ENCODE results near the gene PI4K2A.
"Not testable (repeated sequence)": the region's sequence is repeated elsewhere in the genome, so short reads cannot be mapped to it uniquely, and the experiment has no call there.

The PI4K2A gene

GRCh38 chr10:97673736-97674525 lies 33.5 kb downstream of the PI4K2A start:
- Histone ChIP-seq H3K4me3 (ENCODE audit: low read length) (no peak overlapping the region), H3K27ac (ENCODE audit: low read length) (no peak overlapping the region), H3K36me3 (ENCODE audit: control insufficient read depth, insufficient read depth, low read length) (peaks cover 24% of the 10 kb centered on the region), H3K4me1 (ENCODE audit: control insufficient read depth, insufficient read depth, low read length) (no peaks in the 10 kb centered on the region), H3K9me3 (ENCODE audit: control insufficient read depth, insufficient read depth, low read length) (no peaks in the 10 kb centered on the region), H3K27me3 (ENCODE audit: control insufficient read depth, insufficient read depth, low read length) (no peaks in the 10 kb centered on the region)
- no peak for DNase-seq (ENCODE audit: low read depth, low spot score)
- no CpG with 5 or more reads among the region's 8 CpGs for WGBS (ENCODE audit: insufficient coverage, insufficient read length)

DNA sequence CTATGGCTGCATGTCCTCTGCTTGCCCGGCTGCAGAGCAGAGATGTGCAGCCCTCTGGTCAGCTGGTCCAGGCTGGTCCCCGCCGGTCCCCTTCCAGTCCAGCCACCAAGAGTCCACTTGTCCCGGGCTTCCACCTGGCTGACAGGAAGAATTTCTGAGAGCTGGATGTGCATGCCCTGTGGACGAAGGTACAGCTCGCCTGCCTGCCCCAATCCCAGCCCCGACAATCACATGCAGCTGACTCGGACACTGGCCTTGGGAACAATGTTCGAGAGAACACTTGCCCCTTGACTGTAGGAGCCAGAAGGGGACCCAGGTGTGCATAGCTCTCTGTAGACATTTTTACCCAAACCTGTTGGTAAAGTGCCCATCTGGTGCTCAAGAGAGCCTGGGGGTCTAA lies 34.8 kb downstream of the PI4K2A start:
- Histone ChIP-seq H3K27ac (ENCODE audit: low read length) (no peak overlapping the region), H3K36me3 (ENCODE audit: control insufficient read depth, insufficient read depth, low read length) (peaks cover 24% of the 10 kb centered on the region)
- WGBS (ENCODE audit: insufficient coverage, insufficient read length) = no CpG with 5 or more reads among the region's 9 CpGs

DNA sequence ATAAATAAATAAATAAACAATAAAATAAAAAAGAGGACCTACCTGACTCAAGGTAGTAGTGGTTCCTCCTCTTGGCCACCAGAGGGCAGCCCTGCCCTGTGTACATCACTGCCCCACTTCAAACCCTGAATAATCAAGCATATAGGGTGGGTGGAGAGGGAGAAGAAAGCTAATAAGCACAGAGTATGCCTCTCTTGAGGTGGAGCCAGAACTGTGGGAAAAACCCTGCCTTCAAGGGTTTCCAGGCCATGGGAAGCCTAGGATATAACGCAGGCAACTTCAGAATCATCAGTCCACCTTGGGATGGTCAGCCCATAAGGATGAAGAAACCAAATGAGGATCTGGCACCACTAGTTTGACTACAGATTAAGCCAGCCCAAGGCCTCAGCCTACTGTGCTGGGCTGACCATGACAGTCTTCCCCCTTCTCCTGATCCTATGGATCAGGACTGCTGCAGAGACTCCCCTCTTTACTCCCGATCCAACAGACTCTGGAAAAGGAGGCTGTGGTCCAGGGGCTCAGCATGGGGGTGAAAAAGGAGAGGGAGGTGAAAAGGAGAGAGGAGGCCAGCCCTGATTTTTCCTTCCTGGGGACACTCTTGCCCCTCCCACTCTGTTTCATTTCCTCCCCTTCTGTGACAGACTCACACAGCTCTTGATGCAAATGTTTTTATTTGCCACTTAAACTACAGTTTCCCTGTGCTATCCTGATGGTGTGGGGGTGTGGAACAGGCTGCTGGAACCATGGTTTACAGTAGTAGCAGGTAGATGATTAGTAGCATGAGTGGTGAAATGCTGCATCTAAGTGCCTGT lies 36.5 kb downstream of the PI4K2A start:
- Histone ChIP-seq H3K36me3 (ENCODE audit: control insufficient read depth, insufficient read depth, low read length) (peaks cover 24% of the 10 kb centered on the region), H3K4me1 (ENCODE audit: control insufficient read depth, insufficient read depth, low read length) (no peaks in the 10 kb centered on the region), H3K27me3 (ENCODE audit: control insufficient read depth, insufficient read depth, low read length) (no peaks in the 10 kb centered on the region), H3K27ac (ENCODE audit: low read length) (no peak overlapping the region), H3K9me3 (ENCODE audit: control insufficient read depth, insufficient read depth, low read length) (no peaks in the 10 kb centered on the region), H3K4me3 (ENCODE audit: low read length) (no peak overlapping the region)
- WGBS (ENCODE audit: insufficient coverage, insufficient read length) = no CpG with 5 or more reads among the region's 2 CpGs
- DNase-seq (ENCODE audit: low read depth, low spot score) = no peak

More for the DNA sequence above, 34.8 kb downstream of the PI4K2A start:
- H3K27me3 ChIP-seq (ENCODE audit: control insufficient read depth, insufficient read depth, low read length) = no peaks in the 10 kb centered on the region
- H3K4me1 ChIP-seq (ENCODE audit: control insufficient read depth, insufficient read depth, low read length) = no peaks in the 10 kb centered on the region
- H3K9me3 ChIP-seq (ENCODE audit: control insufficient read depth, insufficient read depth, low read length) = no peaks in the 10 kb centered on the region
- no peak for DNase-seq (ENCODE audit: low read depth, low spot score)
- H3K4me3 ChIP-seq (ENCODE audit: low read length) = no peak overlapping the region

GRCh38 chr10:97679594-97679993 lies 39.1 kb downstream of the PI4K2A start:
- H3K9me3 ChIP-seq (ENCODE audit: control insufficient read depth, insufficient read depth, low read length) = no peaks in the 10 kb centered on the region
- no peaks in the 10 kb centered on the region for H3K4me1 ChIP-seq (ENCODE audit: control insufficient read depth, insufficient read depth, low read length)
- H3K4me3 ChIP-seq (ENCODE audit: low read length) = no peak overlapping the region; the same call in 1 of the 2 replicates
- H3K27ac ChIP-seq (ENCODE audit: low read length) = no peak overlapping the region
- peaks cover 15% of the 10 kb centered on the region; the same call in 1 of the 2 replicates for H3K36me3 ChIP-seq (ENCODE audit: control insufficient read depth, insufficient read depth, low read length)
- no peak for DNase-seq (ENCODE audit: low read depth, low spot score)
- WGBS (ENCODE audit: insufficient coverage, insufficient read length) = no CpG with 5 or more reads among the region's 16 CpGs
- no peaks in the 10 kb centered on the region for H3K27me3 ChIP-seq (ENCODE audit: control insufficient read depth, insufficient read depth, low read length)

DNA sequence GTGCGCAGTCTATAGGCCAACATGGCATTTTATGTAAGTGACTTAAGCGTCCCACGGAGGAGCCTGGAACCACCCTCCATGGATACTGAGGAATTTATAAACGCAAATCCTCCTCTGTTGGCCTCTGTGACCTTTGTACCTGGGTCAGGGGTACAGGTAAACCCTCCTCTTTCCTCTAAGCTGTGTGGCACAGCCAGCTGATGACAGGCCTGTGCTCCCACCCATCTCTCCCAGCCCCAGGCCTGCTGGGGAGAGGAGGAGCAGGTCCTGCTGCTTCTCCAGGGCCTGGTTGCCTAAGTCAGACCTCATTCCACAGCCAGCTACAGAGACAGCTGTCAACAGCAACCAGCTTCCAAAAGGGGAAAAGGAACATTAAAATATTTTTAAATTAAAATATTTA lies 41.6 kb downstream of the PI4K2A start:
- no peak for DNase-seq (ENCODE audit: low read depth, low spot score)
- no peaks in the 10 kb centered on the region for H3K27me3 ChIP-seq (ENCODE audit: control insufficient read depth, insufficient read depth, low read length)
- no CpG with 5 or more reads among the region's 4 CpGs for WGBS (ENCODE audit: insufficient coverage, insufficient read length)
- peaks cover 5% of the 10 kb centered on the region; the same call in 1 of the 2 replicates for H3K36me3 ChIP-seq (ENCODE audit: control insufficient read depth, insufficient read depth, low read length)
- H3K4me1 ChIP-seq (ENCODE audit: control insufficient read depth, insufficient read depth, low read length) = no peaks in the 10 kb centered on the region
- no peak overlapping the region for H3K27ac ChIP-seq (ENCODE audit: low read length)
- H3K9me3 ChIP-seq (ENCODE audit: control insufficient read depth, insufficient read depth, low read length) = no peaks in the 10 kb centered on the region
- H3K4me3 ChIP-seq (ENCODE audit: low read length) = no peak overlapping the region

GRCh38 chr10:97683556-97684367 lies 43.3 kb downstream of the PI4K2A start:
- no peak for DNase-seq (ENCODE audit: low read depth, low spot score)
- WGBS (ENCODE audit: insufficient coverage, insufficient read length) = no CpG with 5 or more reads among the region's 9 CpGs
- no peak overlapping the region for H3K27ac ChIP-seq (ENCODE audit: low read length)
- no peaks in the 10 kb centered on the region for H3K9me3 ChIP-seq (ENCODE audit: control insufficient read depth, insufficient read depth, low read length)
- no peaks in the 10 kb centered on the region; the same call in 1 of the 2 replicates for H3K36me3 ChIP-seq (ENCODE audit: control insufficient read depth, insufficient read depth, low read length)
- H3K4me1 ChIP-seq (ENCODE audit: control insufficient read depth, insufficient read depth, low read length) = no peaks in the 10 kb centered on the region; the same call in 1 of the 2 replicates
- no peaks in the 10 kb centered on the region for H3K27me3 ChIP-seq (ENCODE audit: control insufficient read depth, insufficient read depth, low read length)
- no peak overlapping the region for H3K4me3 ChIP-seq (ENCODE audit: low read length)

DNA sequence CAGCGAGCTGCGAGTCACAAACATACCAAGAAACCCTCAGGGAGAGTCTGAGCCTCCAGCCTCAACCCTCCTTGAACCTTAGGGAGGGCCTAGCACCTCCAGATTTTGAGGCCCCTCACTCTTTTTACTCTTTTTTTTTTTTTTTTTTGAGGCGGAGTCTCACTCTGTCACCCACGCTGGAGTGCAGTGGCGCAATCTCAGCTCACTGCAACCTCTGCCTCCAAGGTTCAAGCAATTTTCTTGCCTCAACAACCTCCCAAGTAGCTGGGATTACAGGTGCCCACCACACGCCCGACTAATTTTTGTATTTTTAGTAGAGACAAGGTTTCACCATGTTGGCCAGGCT lies 43.9 kb downstream of the PI4K2A start:
- DNase-seq (ENCODE audit: low read depth, low spot score); H3K27me3 ChIP-seq (ENCODE audit: control insufficient read depth, insufficient read depth, low read length); H3K4me3 ChIP-seq (ENCODE audit: low read length); H3K4me1 ChIP-seq (ENCODE audit: control insufficient read depth, insufficient read depth, low read length); H3K9me3 ChIP-seq (ENCODE audit: control insufficient read depth, insufficient read depth, low read length); H3K36me3 ChIP-seq (ENCODE audit: control insufficient read depth, insufficient read depth, low read length); H3K27ac ChIP-seq (ENCODE audit: low read length): not testable (repeated sequence)
- WGBS (ENCODE audit: insufficient coverage, insufficient read length) = no CpG with 5 or more reads among the region's 7 CpGs

- Histone ChIP-seq H3K27me3 (ENCODE audit: control insufficient read depth, insufficient read depth, low read length) (no peaks in the 10 kb centered on the region), H3K4me1 (ENCODE audit: control insufficient read depth, insufficient read depth, low read length) (no peaks in the 10 kb centered on the region; the same call in 1 of the 2 replicates), H3K9me3 (ENCODE audit: control insufficient read depth, insufficient read depth, low read length) (no peaks in the 10 kb centered on the region), H3K27ac (ENCODE audit: low read length) (no peak overlapping the region), H3K4me3 (ENCODE audit: low read length) (no peak overlapping the region), H3K36me3 (ENCODE audit: control insufficient read depth, insufficient read depth, low read length) (no peaks in the 10 kb centered on the region; the same call in 1 of the 2 replicates)
- WGBS (ENCODE audit: insufficient coverage, insufficient read length) = no CpG with 5 or more reads among the region's 5 CpGs
- DNase-seq (ENCODE audit: low read depth, low spot score) = no peak
Observed at GRCh38 chr10:97684866-97685394, 44.5 kb downstream of the PI4K2A start.

- Histone ChIP-seq H3K4me1 (ENCODE audit: control insufficient read depth, insufficient read depth, low read length) (no peaks in the 10 kb centered on the region; the same call in 1 of the 2 replicates), H3K27me3 (ENCODE audit: control insufficient read depth, insufficient read depth, low read length) (no peaks in the 10 kb centered on the region), H3K9me3 (ENCODE audit: control insufficient read depth, insufficient read depth, low read length) (no peaks in the 10 kb centered on the region), H3K27ac (ENCODE audit: low read length) (no peak overlapping the region), H3K36me3 (ENCODE audit: control insufficient read depth, insufficient read depth, low read length) (no peaks in the 10 kb centered on the region), H3K4me3 (ENCODE audit: low read length) (no peak overlapping the region)
- no CpG with 5 or more reads among the region's 2 CpGs for WGBS (ENCODE audit: insufficient coverage, insufficient read length)
- DNase-seq (ENCODE audit: low read depth, low spot score) = no peak
Observed at GRCh38 chr10:97685395-97685958, 45.0 kb downstream of the PI4K2A start.
